Measurements from ENCODE around the gene ZNF518A. TPM values are rescaled to one million over a fixed set of nuclear protein-coding genes. Genes with fewer than 3 reads are reported as not detected.

ZNF518A gene
- total and polyA plus RNA-seq, 2 of the 13 experiments (the other 11 are each of a cell fraction or from before 2014, with no cell fraction given): 21.7 to 37.1 TPM

GRCh38 chr10:96205580-96205979 is 75.5 kb downstream of the ZNF518A start:
- Histone ChIP-seq H3K27me3 (ENCODE audit: control insufficient read depth in 1 of 2, insufficient read depth in 2 of 2, low read length in 2 of 2) (peaks cover 0 to 2% of the 10 kb centered on the region in 2 experiments; a peak in 1 of 5 replicates), H3K36me3 (replicated peaks in 1 of 2; ENCODE audit: control insufficient read depth in 1 of 2, insufficient read depth in 2 of 2, low read length in 2 of 2) (no peaks in the 10 kb centered on the region), H4K20me1 (ENCODE audit: insufficient read depth, low read length) (no peaks in the 10 kb centered on the region), H3K4me2 (ENCODE audit: low read depth, low read length) (no peak overlapping the region), H2AFZ (ENCODE audit: low read length) (no peak overlapping the region), H3K4me1 (ENCODE audit: insufficient read depth, low read length) (no peaks in the 10 kb centered on the region), H3K9me3 (ENCODE audit: low read length) (no peaks in the 10 kb centered on the region), H3K79me2 (ENCODE audit: insufficient read depth, low read length) (no peaks in the 10 kb centered on the region), H3K9ac (ENCODE audit: insufficient read depth, low read depth, low read length) (no peak overlapping the region), H3K4me3 (replicated peaks in 1 of 3; ENCODE audit: insufficient read depth in 1 of 3, low read depth in 2 of 3, low read length in 3 of 3) (no peak overlapping the region), H3K27ac (ENCODE audit: extremely low read length, insufficient read depth, low read length) (no peak overlapping the region)
- CTCF ChIA-PET (ENCODE audit: low intra/inter-chr PET ratio, low total read pairs): no interaction called here
- in situ Hi-C loops (cut with HindIII; ENCODE audit: extremely low pct_ligation_motif_present, low pct_unique_long_range_greater_than_20kb): no loop called here
- POLR2A ChIA-PET: no interaction called here
- 17% methylated on average over 1 of the region's 1 CpG for WGBS (ENCODE audit: low lambda C conversion rate)
- BruUV-seq (replicated peaks): no TSS peak
- TF ChIP-seq CCAR2 (optimal IDR thresholded peaks at IDR 0.05; ENCODE audit: low read depth, low read length): no peak
- TF ChIP-seq CENPBD1 (CRISPR knock-in tag; IDR thresholded peaks at IDR 0.05; ENCODE audit: borderline replicate concordance, low read depth): no peak
- TF ChIP-seq MYNN (CRISPR knock-in tag; IDR thresholded peaks at IDR 0.05; ENCODE audit: low read depth): no peak
- TF ChIP-seq RFXANK (CRISPR knock-in tag; IDR thresholded peaks at IDR 0.05): no peak
- no peak for TF ChIP-seq NR2F2 (IDR thresholded peaks at IDR 0.05; ENCODE audit: borderline replicate concordance, low read depth)
- no peak for TF ChIP-seq ZNF615 (CRISPR knock-in tag; IDR thresholded peaks at IDR 0.05; ENCODE audit: borderline replicate concordance)
- no peak for TF ChIP-seq YEATS4 (CRISPR knock-in tag; IDR thresholded peaks at IDR 0.05; ENCODE audit: borderline replicate concordance)
- TF ChIP-seq CREBL2 (CRISPR knock-in tag; IDR thresholded peaks at IDR 0.05; ENCODE audit: borderline replicate concordance): no peak
- no peak for TF ChIP-seq ZC3H13 (CRISPR knock-in tag; IDR thresholded peaks at IDR 0.05)
- no peak for TF ChIP-seq GATA4 (IDR thresholded peaks at IDR 0.05; ENCODE audit: borderline replicate concordance, low read depth)
- TF ChIP-seq ZNF546 (CRISPR knock-in tag; conservative IDR thresholded peaks at IDR 0.05): no peak
- DNase-seq (ENCODE audit: low spot score): no peak
- ATAC-seq: no peak
- FAIRE-seq: no peak
- intact Hi-C loops (cut with micrococcal nuclease; ENCODE audit: unreplicated experiment): no loop called here
